CD4-positive, alpha-beta memory T cell (primary cell): ENCODE data around the gene MX2. TPM values are rescaled to one million over a fixed set of nuclear protein-coding genes. Genes with fewer than 3 reads are reported as not detected.

Experiments used
- CTCF ChIA-PET: fragments of 350-600 bp; sonication (Branson Sonifier 250); formaldehyde crosslinking; loops from one replicate; lab custom pipeline; 2021; ENCODE audit warnings: inconsistent platforms; ENCODE audit not compliant: partially characterized antibody; lab: Charles Lee
- POLR2A ChIA-PET: fragments of 350-600 bp; sonication (Branson Sonifier 250); formaldehyde crosslinking; loops from one replicate; lab custom pipeline; 2021; ENCODE audit not compliant: partially characterized antibody; lab: Charles Lee
- DNase-seq, 5 donors: peaks; one replicate each; pipeline versions ENCODE4 v3.0.0 to v3.0.0-alpha.2; 2020 to 2022; ENCODE audit warnings: mixed read lengths in 1 of 5
- H3K27ac ChIP-seq: one replicate; pipeline ENCODE4 v1.7.0; 2013; ENCODE audit warnings: low read depth, low read length
- H3K27me3 ChIP-seq: 2 replicates; pipeline ENCODE4 v1.7.0; 2013; ENCODE audit warnings: mild to moderate bottlenecking, low read length, moderate library complexity; ENCODE audit not compliant: insufficient read depth
- H3K36me3 ChIP-seq: 2 replicates; pipeline ENCODE4 v1.7.0; 2013; ENCODE audit warnings: mild to moderate bottlenecking, low read length, moderate library complexity; ENCODE audit not compliant: insufficient read depth
- H3K4me1 ChIP-seq: 2 replicates; pipeline ENCODE4 v1.7.0; 2013; ENCODE audit warnings: mild to moderate bottlenecking, low read length, moderate library complexity; ENCODE audit not compliant: insufficient read depth
- H3K4me3 ChIP-seq, 2 donors: one replicate each; pipeline ENCODE4 v1.7.0; 2013; ENCODE audit warnings: low read length in 2 of 2, mild to moderate bottlenecking in 1 of 2
- H3K9me3 ChIP-seq, 2 donors: one replicate each; pipeline ENCODE4 v1.7.0; 2013; ENCODE audit warnings: low read length in 2 of 2, control low read depth in 1 of 2; ENCODE audit not compliant: control insufficient read depth in 1 of 2
- H3K27ac Mint-ChIP-seq, 7 donors: one replicate each; pipeline ENCODE4 v1.8.0; 2020 to 2021; ENCODE audit warnings: mixed read lengths in 7 of 7, mild to moderate bottlenecking in 6 of 7, inconsistent platforms in 3 of 7, moderate library complexity in 3 of 7
- H3K27me3 Mint-ChIP-seq, 2 donors: one replicate each; pipeline ENCODE4 v1.8.0; 2020 to 2021; ENCODE audit warnings: mixed read lengths in 2 of 2
- H3K36me3 Mint-ChIP-seq, 2 donors: one replicate each; pipeline ENCODE4 v1.8.0; 2020 to 2021; ENCODE audit warnings: mixed read lengths in 2 of 2, inconsistent platforms in 1 of 2, mild to moderate bottlenecking in 1 of 2
- H3K4me1 Mint-ChIP-seq, 4 donors: one replicate each; pipeline ENCODE4 v1.8.0; 2020 to 2021; ENCODE audit warnings: mixed read lengths in 4 of 4, mild to moderate bottlenecking in 1 of 4
- H3K4me3 Mint-ChIP-seq, 8 donors: one replicate each; pipeline ENCODE4 v1.8.0; 2020 to 2021; ENCODE audit warnings: mixed read lengths in 8 of 8, mild to moderate bottlenecking in 7 of 8, moderate library complexity in 6 of 8, inconsistent platforms in 3 of 8
- H3K9me3 Mint-ChIP-seq, 8 donors: one replicate each; pipeline ENCODE4 v1.8.0; 2020 to 2021; ENCODE audit warnings: mixed read lengths in 8 of 8, mild to moderate bottlenecking in 5 of 8, inconsistent platforms in 3 of 8, moderate library complexity in 1 of 8
- intact Hi-C: fragments of 100-400 bp; cut with micrococcal nuclease; formaldehyde crosslinking; loops from one replicate; pipeline ENCODE4 v1.15.1; 2023
- polyA plus RNA-seq, 2 donors: library from polyadenylated mRNA; unstranded; fragments of 300-500 nt; fragmentation: Illumina TruSeq; gene quantifications; one replicate each; pipeline ENCODE4 v1.2.3, GENCODE V29; 2021
- total RNA-seq, 2 experiments: library from RNA; stranded (reverse); gene quantifications; one replicate each; pipeline ENCODE4 v1.2.3, GENCODE V29; 2021

The MX2 gene
- total and polyA plus RNA-seq, 4 experiments from 2014 or later = 29.6 to 107 (median 72.8) TPM

DNA sequence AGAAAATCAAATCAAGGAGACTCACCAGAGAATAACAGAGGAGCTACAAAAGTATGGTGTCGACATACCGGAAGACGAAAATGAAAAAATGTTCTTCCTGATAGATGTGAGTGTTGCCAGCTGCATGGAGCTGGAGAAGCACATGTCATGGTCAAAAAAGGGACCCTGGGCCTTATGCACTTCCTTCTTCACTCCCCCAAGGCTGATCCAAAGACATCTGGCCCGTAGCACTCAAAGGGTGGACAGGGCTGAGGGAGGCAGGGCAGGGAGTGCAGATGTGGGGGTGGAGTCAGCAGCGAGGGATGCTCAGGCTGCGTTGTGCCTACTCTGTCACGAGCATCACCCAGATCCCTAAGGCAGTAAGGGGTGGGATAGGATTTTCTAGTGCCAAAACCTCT lies 83.6 kb downstream of the MX2 start:
- no peaks in the 10 kb centered on the region for H3K4me1 Mint-ChIP-seq
- no peak for DNase-seq
- H3K9me3 Mint-ChIP-seq = no peaks in the 10 kb centered on the region
- peaks cover 79 to 90% of the 10 kb centered on the region in 2 donors for H3K36me3 Mint-ChIP-seq
- intact Hi-C loops = no loop called here
- peak overlapping the region in 1 of 7 donors; percentile 47 for H3K27ac Mint-ChIP-seq
- no peaks in the 10 kb centered on the region for H3K27me3 Mint-ChIP-seq
- Histone ChIP-seq H3K4me3 (no peak overlapping the region), H3K27ac (no peak overlapping the region), H3K4me1 (no peaks in the 10 kb centered on the region), H3K27me3 (no peaks in the 10 kb centered on the region), H3K9me3 (no peaks in the 10 kb centered on the region), H3K36me3 (peaks cover 69% of the 10 kb centered on the region)
- POLR2A ChIA-PET = no interaction called here
- CTCF ChIA-PET = interaction anchor here (1.1 kb wide), 1 partner anchor 14 kb away, joined by 3 read pairs; no protein-coding TSS in a partner anchor
- no peak overlapping the region for H3K4me3 Mint-ChIP-seq

DNA sequence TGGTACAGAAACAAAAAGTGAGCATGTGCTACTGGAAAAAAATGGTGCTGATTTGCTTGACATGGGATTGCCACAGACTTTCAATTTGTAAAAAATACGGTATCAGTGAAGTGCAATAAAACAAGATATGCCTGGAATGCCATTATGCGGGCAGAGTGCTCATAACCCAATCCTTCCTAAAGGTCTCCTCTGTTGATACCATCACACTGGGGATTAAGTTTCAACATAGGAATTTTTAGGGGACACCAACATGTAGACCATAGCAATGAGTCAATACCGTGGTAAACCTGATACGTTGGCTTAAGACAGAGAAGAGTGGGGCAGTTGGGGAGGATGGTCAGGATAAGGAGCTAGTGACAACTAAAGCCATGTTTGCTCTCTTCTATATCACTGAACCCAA lies 84.8 kb downstream of the MX2 start:
- Mint-ChIP-seq H3K27ac (peak overlapping the region in 2 of 7 donors; percentile 32 to 62), H3K36me3 (peaks cover 80 to 88% of the 10 kb centered on the region in 2 donors), H3K27me3 (no peaks in the 10 kb centered on the region), H3K4me1 (no peaks in the 10 kb centered on the region), H3K9me3 (no peaks in the 10 kb centered on the region), H3K4me3 (no peak overlapping the region)
- Histone ChIP-seq H3K27ac (no peak overlapping the region), H3K9me3 (no peaks in the 10 kb centered on the region), H3K4me1 (no peaks in the 10 kb centered on the region), H3K4me3 (no peak overlapping the region), H3K27me3 (no peaks in the 10 kb centered on the region), H3K36me3 (peaks cover 62% of the 10 kb centered on the region)
- intact Hi-C loops = no loop called here
- ChIA-PET CTCF (no interaction called here), POLR2A (no interaction called here)
- DNase-seq = no peak

DNA sequence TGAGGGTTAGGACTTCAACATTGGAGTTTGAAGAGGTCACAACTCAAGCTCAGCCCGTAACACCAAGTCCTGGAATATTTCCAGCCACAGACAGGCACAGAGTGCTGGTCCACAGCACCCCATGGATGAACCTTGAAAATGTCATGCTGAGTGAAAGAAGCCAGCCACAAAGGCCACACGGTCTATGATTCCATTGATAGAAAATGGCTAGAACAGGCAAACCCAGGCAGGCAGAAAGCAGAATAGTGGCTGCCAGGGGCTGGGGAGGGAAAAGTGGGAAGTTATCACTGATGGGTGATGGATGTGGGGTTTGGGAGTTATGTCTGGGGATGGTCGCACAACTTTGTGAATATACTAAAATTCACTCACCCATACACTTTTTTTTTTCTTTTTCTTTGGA lies 85.5 kb downstream of the MX2 start:
- H3K9me3 Mint-ChIP-seq = no peaks in the 10 kb centered on the region
- POLR2A ChIA-PET = no interaction called here
- no peak for DNase-seq
- Histone ChIP-seq H3K4me3 (no peak overlapping the region), H3K9me3 (no peaks in the 10 kb centered on the region), H3K36me3 (peaks cover 58% of the 10 kb centered on the region), H3K27ac (no peak overlapping the region), H3K27me3 (no peaks in the 10 kb centered on the region), H3K4me1 (no peaks in the 10 kb centered on the region)
- peaks cover 77 to 86% of the 10 kb centered on the region in 2 donors for H3K36me3 Mint-ChIP-seq
- no peaks in the 10 kb centered on the region for H3K27me3 Mint-ChIP-seq
- intact Hi-C loops = no loop called here
- no peaks in the 10 kb centered on the region for H3K4me1 Mint-ChIP-seq
- H3K4me3 Mint-ChIP-seq = no peak overlapping the region
- H3K27ac Mint-ChIP-seq = peak overlapping the region in 2 of 7 donors; percentile 32 to 50
- CTCF ChIA-PET = no interaction called here

DNA sequence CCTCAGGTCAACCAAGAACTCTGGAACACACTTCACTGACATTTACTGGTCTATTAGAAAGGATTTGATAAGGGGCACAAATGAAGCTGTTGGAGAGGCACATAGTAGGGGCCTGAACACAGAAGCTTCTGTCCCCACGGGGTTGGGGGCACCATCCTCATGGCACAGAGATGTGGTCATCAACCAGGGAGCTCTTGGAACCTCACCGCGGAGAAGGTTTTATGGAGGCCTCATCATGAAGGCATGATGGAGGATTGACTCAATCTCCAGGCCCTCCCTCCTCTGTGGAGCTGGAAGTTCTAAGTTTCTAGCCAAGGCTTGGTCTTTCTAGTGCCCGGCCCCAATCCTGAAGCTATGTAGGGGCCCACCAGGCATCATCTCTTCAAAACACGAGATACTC lies 87.8 kb downstream of the MX2 start:
- intact Hi-C loops = no loop called here
- Mint-ChIP-seq H3K4me1 (peaks cover 0 to 2% (median 0%) of the 10 kb centered on the region in 4 donors), H3K4me3 (no peak overlapping the region), H3K36me3 (peaks cover 76 to 87% of the 10 kb centered on the region in 2 donors), H3K27me3 (no peaks in the 10 kb centered on the region), H3K27ac (peak overlapping the region in 1 of 7 donors; percentile 12), H3K9me3 (no peaks in the 10 kb centered on the region)
- H3K4me3 ChIP-seq = no peak overlapping the region
- no peak for DNase-seq
- CTCF ChIA-PET = interaction anchor here (1.4 to 2.1 kb wide), 2 partner anchors 163 to 166 kb away, joined by 3 to 5 read pairs; no protein-coding TSS in a partner anchor
- no peaks in the 10 kb centered on the region for H3K27me3 ChIP-seq
- POLR2A ChIA-PET = interaction anchor here (1.3 kb wide), 1 partner anchor 22 kb away, joined by 3 read pairs; no protein-coding TSS in a partner anchor
- no peaks in the 10 kb centered on the region for H3K9me3 ChIP-seq
- H3K36me3 ChIP-seq = peaks cover 59% of the 10 kb centered on the region
- no peaks in the 10 kb centered on the region for H3K4me1 ChIP-seq
- H3K27ac ChIP-seq = no peak overlapping the region

DNA sequence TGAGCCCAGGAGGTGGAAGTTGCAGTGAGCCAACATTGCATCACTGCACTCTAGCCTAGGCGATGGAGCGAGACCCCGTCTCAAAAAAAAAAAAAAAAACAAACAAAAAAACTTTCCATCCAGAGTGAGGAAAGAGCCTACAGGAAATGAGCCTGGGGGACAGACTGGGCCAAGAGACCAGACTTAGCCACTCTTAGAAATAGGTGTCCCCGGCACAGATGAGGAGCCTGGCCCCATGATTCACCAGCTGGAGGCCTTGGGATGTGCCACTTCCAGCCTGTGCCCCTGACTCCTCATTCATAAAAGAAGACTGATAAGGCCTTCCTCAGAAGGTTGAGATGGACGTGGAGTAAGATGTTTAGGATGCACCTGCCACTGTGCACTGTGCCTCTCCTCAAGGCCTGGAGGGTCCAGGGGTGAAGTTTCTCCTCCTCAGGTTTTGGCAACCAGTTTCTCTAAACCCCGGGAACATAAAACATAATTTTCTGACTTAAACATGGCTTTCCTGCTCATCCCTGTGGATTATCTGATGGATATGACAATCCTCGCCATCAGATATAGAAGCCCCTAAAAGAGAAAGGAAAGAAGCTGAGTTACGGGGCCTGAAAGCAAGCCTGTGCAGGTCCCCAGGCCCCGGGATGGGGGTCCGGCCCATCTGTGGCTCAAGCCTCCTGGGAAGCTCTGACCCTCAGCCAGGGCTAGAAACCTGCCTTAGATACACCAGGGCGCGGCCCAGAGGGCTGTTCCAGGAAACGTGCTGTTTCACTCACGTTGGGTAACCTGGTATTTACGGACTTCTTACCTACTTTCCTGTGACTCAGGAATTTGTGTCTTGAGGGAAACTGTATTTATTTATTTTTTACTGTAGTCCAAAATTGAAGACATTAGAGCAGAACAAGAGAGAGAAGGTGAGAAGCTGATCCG lies 90.2 kb downstream of the MX2 start:
- no peak for DNase-seq
- no peaks in the 10 kb centered on the region for H3K27me3 ChIP-seq
- ChIA-PET POLR2A (no interaction called here), CTCF (interaction anchor here (1.4 kb wide), 1 partner anchor 168 kb away, joined by 6 read pairs; no protein-coding TSS in a partner anchor)
- Mint-ChIP-seq H3K4me3 (no peak overlapping the region), H3K9me3 (no peaks in the 10 kb centered on the region), H3K4me1 (peaks cover 0 to 2% (median 0%) of the 10 kb centered on the region in 4 donors), H3K36me3 (peaks cover 66 to 84% of the 10 kb centered on the region in 2 donors), H3K27ac (peak overlapping the region in 4 of 7 donors; percentile 42 to 61 (median 59)), H3K27me3 (no peaks in the 10 kb centered on the region)
- no peak overlapping the region for H3K27ac ChIP-seq
- H3K9me3 ChIP-seq = no peaks in the 10 kb centered on the region
- H3K36me3 ChIP-seq = peaks cover 53% of the 10 kb centered on the region
- H3K4me1 ChIP-seq = no peaks in the 10 kb centered on the region
- H3K4me3 ChIP-seq = no peak overlapping the region
- intact Hi-C loops = no loop called here

DNA sequence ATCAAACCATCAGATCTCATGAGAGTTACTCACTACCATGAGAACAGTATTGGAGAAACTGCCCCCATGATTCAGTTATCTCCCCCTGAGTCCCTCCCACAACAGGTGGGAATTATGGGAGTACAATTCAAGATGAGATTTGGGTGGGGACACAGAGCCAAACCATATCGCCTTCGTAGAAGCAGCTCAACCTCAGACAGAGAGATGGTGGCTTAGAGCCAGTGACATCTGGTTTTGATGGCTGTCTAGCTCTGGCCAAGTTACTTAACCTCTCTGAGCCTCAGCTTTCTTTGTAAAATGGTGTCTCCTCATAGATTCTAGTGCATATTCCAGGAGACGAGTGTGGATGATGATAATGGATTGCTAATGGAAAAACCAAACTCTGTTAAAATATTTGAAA lies 91.4 kb downstream of the MX2 start:
- POLR2A ChIA-PET = no interaction called here
- Mint-ChIP-seq H3K9me3 (no peaks in the 10 kb centered on the region), H3K4me3 (no peak overlapping the region), H3K36me3 (peaks cover 57 to 84% of the 10 kb centered on the region in 2 donors), H3K4me1 (peaks cover 0 to 2% (median 0%) of the 10 kb centered on the region in 4 donors), H3K27ac (peak overlapping the region in 4 of 7 donors; percentile 1 to 57 (median 26)), H3K27me3 (no peaks in the 10 kb centered on the region)
- no peak overlapping the region for H3K27ac ChIP-seq
- H3K36me3 ChIP-seq = peaks cover 51% of the 10 kb centered on the region
- no peak overlapping the region for H3K4me3 ChIP-seq
- no peaks in the 10 kb centered on the region for H3K9me3 ChIP-seq
- no peaks in the 10 kb centered on the region for H3K4me1 ChIP-seq
- CTCF ChIA-PET = interaction anchor here (1.4 kb wide), 1 partner anchor 170 kb away, joined by 6 read pairs; no protein-coding TSS in a partner anchor
- no peaks in the 10 kb centered on the region for H3K27me3 ChIP-seq
- intact Hi-C loops = no loop called here
- DNase-seq = no peak

DNA sequence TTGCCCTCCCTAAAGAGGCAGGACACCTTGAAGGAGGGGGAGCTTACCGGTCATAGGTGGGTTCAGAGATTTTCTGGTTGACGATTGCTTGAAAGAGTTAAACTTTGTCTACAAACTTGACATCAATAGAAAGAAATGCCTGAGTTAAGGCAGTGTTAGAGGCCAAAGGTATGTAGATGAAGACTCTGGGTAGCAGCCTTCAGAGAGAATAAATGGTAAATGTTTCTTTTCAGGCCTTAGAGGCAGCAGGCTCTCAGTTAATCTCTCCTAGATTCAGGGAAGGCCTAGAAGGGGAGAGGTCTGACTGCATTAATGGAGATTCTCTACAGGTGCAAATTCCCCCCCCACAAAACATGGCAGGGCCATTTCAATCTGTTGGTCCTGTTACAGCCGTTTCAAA lies 91.9 kb downstream of the MX2 start:
- POLR2A ChIA-PET = no interaction called here
- Histone ChIP-seq H3K36me3 (peaks cover 56% of the 10 kb centered on the region), H3K9me3 (no peaks in the 10 kb centered on the region), H3K4me3 (no peak overlapping the region), H3K4me1 (no peaks in the 10 kb centered on the region), H3K27me3 (no peaks in the 10 kb centered on the region), H3K27ac (no peak overlapping the region)
- Mint-ChIP-seq H3K27me3 (no peaks in the 10 kb centered on the region), H3K9me3 (no peaks in the 10 kb centered on the region), H3K36me3 (peaks cover 55 to 86% of the 10 kb centered on the region in 2 donors), H3K27ac (peak overlapping the region in 4 of 7 donors; percentile 1 to 32 (median 22)), H3K4me1 (peaks cover 0 to 2% (median 0%) of the 10 kb centered on the region in 4 donors), H3K4me3 (no peak overlapping the region)
- CTCF ChIA-PET = interaction anchor here (7.2 kb wide), 1 partner anchor 170 kb away, joined by 168 read pairs; no protein-coding TSS in a partner anchor
- no peak for DNase-seq
- intact Hi-C loops = no loop called here
